Cerebellar nuclear complex (tissue), 1 donor: ENCODE results near the gene MRPL10.

Experiments
- DNase-seq, 2 experiments: peaks; one replicate each; lab custom pipeline; 2025; lab: John Stamatoyannopoulos, UW

The MRPL10 gene

GRCh38 chr17:47840001-47840741 is 8.8 kb upstream of the MRPL10 start:
- DNase-seq = no peak

- no peak for DNase-seq
Measured at GRCh38 chr17:47839071-47839470, 7.7 kb upstream of the MRPL10 start.

GRCh38 chr17:47838636-47839035 is 7.3 kb upstream of the MRPL10 start:
- no peak for DNase-seq

- no peak for DNase-seq
Measured at GRCh38 chr17:47837401-47838039, 6.2 kb upstream of the MRPL10 start.

GRCh38 chr17:47836601-47837000 is 5.3 kb upstream of the MRPL10 start:
- no peak for DNase-seq

- no peak for DNase-seq
Measured at GRCh38 chr17:47834756-47835155, 3.4 kb upstream of the MRPL10 start.

GRCh38 chr17:47831934-47832327 is 590 bp upstream of the MRPL10 start:
- no peak for DNase-seq

- DNase-seq = no peak
Measured at GRCh38 chr17:47830396-47831002, 842 bp downstream of the MRPL10 start.

- no peak for DNase-seq
Measured at GRCh38 chr17:47829870-47830269, 1.5 kb downstream of the MRPL10 start.

GRCh38 chr17:47823519-47823918 is 7.8 kb downstream of the MRPL10 start:
- no peak for DNase-seq

GRCh38 chr17:47822785-47823184 is 8.6 kb downstream of the MRPL10 start:
- no peak for DNase-seq

GRCh38 chr17:47821424-47822391 is 9.6 kb downstream of the MRPL10 start, which contains the start of gene OSBPL7:
Gene OSBPL7, minus strand, starts transcription at chr17:47821794. Its CDS starts 1,516 bp downstream, at chr17:47820278.
- no peak for DNase-seq

- no peak for DNase-seq
Measured at GRCh38 chr17:47821031-47821423, 10.3 kb downstream of the MRPL10 start.

- no peak for DNase-seq
Measured at GRCh38 chr17:47820033-47820789, 11.1 kb downstream of the MRPL10 start.

- no peak for DNase-seq
Measured at GRCh38 chr17:47819475-47819874, 11.9 kb downstream of the MRPL10 start.

GRCh38 chr17:47818002-47818695 is 13.2 kb downstream of the MRPL10 start:
- DNase-seq = no peak

- no peak for DNase-seq
Measured at GRCh38 chr17:47816947-47817346, 14.4 kb downstream of the MRPL10 start.

- DNase-seq = no peak
Measured at GRCh38 chr17:47816111-47816735, 15.1 kb downstream of the MRPL10 start.

- no peak for DNase-seq
Measured at GRCh38 chr17:47815106-47815918, 16.0 kb downstream of the MRPL10 start.
